Epithelial cell of esophagus (primary cell): ENCODE results near the gene OBI1.

Experiments
- DNase-seq: peaks from one replicate; pipeline ENCODE4 v3.0.0; 2010; ENCODE audit warnings: low read depth
- H3K4me3 ChIP-seq: 2 replicates; pipeline ENCODE4 v1.5.1; 2011; ENCODE audit warnings: mild to moderate bottlenecking, low read length, control low read depth
- CTCF ChIP-seq: IDR thresholded peaks from 2 replicates; pipeline ENCODE4 v1.5.1; 2011; ENCODE audit warnings: low read depth, mild to moderate bottlenecking, low read length, control low read depth, inconsistent platforms; ENCODE audit not compliant: insufficient read depth; ENCODE audit errors: missing control alignments

OBI1 gene

DNA sequence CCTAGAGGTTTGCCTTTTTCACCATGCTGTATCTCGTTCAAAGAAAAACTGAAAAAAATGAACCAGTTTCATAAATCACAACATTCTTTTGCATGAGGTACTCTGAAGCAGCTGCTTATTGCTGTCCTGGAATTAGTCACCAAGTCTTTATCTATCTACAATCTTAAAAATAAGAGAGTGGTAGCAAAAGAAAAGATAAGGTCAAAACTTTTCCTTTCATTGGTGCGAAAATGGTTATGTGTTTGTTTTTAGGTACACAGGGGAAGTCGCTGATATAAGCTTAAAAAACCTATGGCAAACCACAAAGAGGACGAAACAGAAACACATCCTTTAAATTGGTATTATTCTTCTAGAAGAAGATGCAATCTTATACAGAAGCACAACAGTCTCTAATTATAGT is 20.7 kb downstream of the OBI1 start:
- TF ChIP-seq CTCF = no peak
- no peak overlapping the region for H3K4me3 ChIP-seq
- no peak for DNase-seq

- no peak overlapping the region for H3K4me3 ChIP-seq
- no peak for DNase-seq
- no peak for TF ChIP-seq CTCF
Measured at GRCh38 chr13:78636495-78636894, 22.5 kb downstream of the OBI1 start.

- TF ChIP-seq CTCF = no peak
- no peak overlapping the region for H3K4me3 ChIP-seq
- DNase-seq = no peak
Measured at GRCh38 chr13:78632996-78633395, 26.0 kb downstream of the OBI1 start.

DNA sequence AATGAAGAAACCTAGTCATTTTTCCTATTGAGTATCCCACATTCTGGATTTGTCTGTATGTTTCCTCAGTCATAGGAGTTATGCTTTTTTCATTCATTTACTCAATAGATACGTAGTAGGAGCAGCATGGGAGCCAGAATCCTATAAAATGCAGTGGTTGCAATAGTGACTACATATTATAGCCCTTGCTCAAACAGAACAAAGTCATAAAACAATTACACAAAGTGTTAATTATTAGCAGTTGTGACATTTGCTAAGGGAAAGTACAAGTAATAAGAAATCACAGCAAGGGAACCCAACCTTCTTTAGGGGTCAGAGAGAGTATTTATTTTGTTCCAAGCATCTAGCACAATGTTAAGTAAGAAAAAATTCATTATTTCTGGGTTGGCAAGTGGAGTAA is 27.9 kb downstream of the OBI1 start:
- H3K4me3 ChIP-seq = no peak overlapping the region
- DNase-seq = no peak
- TF ChIP-seq CTCF = no peak

DNA sequence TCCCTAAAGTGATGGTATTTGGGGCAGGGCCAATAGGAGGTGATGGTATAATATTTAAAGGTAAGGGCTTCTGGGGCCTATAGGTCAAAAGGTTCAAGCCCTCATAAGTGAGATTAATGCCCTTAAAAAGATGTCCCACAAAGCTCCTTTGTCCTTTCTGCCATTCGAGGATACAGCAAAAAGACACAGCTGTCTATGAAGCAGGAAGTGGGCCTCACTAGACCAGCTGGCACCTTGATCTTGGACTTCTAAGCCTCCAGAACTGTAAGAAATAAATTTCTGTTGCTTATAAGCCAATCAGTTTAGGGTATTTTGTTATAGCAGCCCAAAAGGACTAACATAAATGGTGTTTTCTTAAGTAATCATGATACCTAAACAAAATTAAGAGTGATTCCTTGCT is 28.4 kb downstream of the OBI1 start:
- no peak overlapping the region for H3K4me3 ChIP-seq
- no peak for TF ChIP-seq CTCF
- no peak for DNase-seq

DNA sequence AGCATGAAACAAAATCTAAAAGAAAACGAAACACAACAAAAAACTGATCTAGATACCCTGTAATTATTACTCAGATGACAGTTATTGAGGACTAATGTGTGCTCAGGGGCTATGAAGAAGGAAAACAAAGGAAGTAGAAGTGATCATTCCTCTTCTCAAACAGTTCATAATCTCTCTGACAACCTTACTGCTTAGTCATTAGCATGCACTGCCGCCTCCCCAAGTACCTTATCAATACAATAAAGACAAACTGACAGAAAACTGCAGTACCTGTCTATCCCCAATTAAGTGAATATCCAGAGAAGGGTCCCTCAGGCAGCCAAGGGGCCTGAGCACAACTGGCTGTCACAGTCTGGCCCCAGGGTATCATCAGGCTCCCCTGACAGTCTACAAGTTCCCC is 33.6 kb downstream of the OBI1 start:
- DNase-seq = no peak
- H3K4me3 ChIP-seq = no peak overlapping the region
- TF ChIP-seq CTCF = no peak

DNA sequence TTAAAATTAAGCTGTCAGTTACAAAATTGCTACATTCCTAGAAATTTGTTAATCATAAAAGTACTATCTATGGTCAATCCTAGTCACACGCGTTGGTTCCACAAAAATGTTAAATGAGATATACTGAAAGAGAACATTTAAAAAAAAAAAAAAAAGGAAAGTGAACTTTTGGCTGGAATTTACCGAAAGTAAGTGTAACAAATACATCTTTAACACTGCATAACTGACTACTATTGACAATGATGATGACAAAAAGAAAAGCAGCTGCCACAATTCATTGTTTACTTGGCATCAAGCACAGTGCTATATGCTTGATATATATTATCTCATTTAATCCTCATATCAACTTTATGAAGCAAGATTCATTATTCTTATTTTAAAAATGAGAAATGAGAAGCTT is 35.8 kb downstream of the OBI1 start:
- DNase-seq = no peak
- no peak overlapping the region for H3K4me3 ChIP-seq
- TF ChIP-seq CTCF = no peak
